ENCODE measurements around the gene MAP2K4. TPM values are rescaled to one million over a fixed set of nuclear protein-coding genes. Genes with fewer than 3 reads are reported as not detected.

Gene MAP2K4
- total RNA-seq, 1 experiment from 2014 or later = 46.1 TPM

DNA sequence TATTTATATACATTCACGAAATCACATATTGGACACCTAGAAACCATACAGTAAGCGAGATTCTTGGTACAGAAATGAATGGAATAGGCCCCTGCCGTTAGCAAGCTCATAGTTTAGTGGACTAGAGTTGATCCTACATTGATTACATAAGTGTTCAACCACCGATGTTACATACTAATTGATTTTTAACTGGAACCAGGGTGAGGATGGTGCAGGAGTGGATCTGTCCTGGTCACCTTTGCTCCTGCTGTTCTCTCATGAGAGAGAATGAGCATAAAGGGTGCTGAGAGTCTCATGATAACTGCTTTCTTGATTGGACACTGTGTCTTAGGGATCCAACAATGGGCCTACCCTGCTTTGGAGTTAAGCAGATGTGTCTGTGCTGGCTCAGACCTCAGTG, 13.9 kb downstream of the MAP2K4 start:
- no peak overlapping the region for H3K9ac ChIP-seq (ENCODE audit: extremely low read depth, insufficient read length, low read length)
- no peaks in the 10 kb centered on the region for H3K27me3 Mint-ChIP-seq (ENCODE audit: low read depth)
- H2BK20ac ChIP-seq (ENCODE audit: low read depth, low read length, poor library complexity, severe bottlenecking) = no peak overlapping the region
- H3K4ac ChIP-seq (ENCODE audit: low read depth, low read length) = no peak overlapping the region
- no peak overlapping the region for H2AFZ ChIP-seq (ENCODE audit: low read length)
- no peak overlapping the region for H3K56ac ChIP-seq (ENCODE audit: insufficient read length, low read depth, low read length)
- no peak overlapping the region for H3T11ph ChIP-seq (ENCODE audit: low read length)
- no peak overlapping the region for H2BK120ac ChIP-seq (ENCODE audit: low read depth, low read length, poor library complexity, severe bottlenecking)
- no peak overlapping the region for H3K14ac ChIP-seq (ENCODE audit: insufficient read depth, low read length)
- peaks cover 2% of the 10 kb centered on the region for H4K20me1 ChIP-seq (ENCODE audit: control insufficient read depth, insufficient read depth, insufficient read length)
- no peak overlapping the region for H4K8ac ChIP-seq (replicated peaks; ENCODE audit: insufficient read length, low read depth, low read length)
- no peaks in the 10 kb centered on the region for H3K9me3 Mint-ChIP-seq
- no peaks in the 10 kb centered on the region for H3K9me3 ChIP-seq (ENCODE audit: control insufficient read depth, low read depth, low read length)
- H3K18ac ChIP-seq (ENCODE audit: insufficient read length, low read depth, low read length) = no peak overlapping the region
- H3K4me1 ChIP-seq (ENCODE audit: insufficient read depth, low read length) = no peaks in the 10 kb centered on the region
- no peak overlapping the region for H4K5ac ChIP-seq (ENCODE audit: insufficient read length, low read depth, low read length)
- H3K27me3 ChIP-seq (ENCODE audit: insufficient read depth, low read length) = no peaks in the 10 kb centered on the region
- no peaks in the 10 kb centered on the region; a peak in 2 of 7 replicates for H3K36me3 Mint-ChIP-seq (ENCODE audit: insufficient read depth in 1 of 3, low read depth in 3 of 3)
- no peak overlapping the region for H2BK5ac ChIP-seq (ENCODE audit: insufficient read length, low read length)
- peaks cover 13 to 19% of the 10 kb centered on the region in 2 experiments for H3K4me1 Mint-ChIP-seq
- H3K23ac ChIP-seq (ENCODE audit: insufficient read length, low read depth, low read length) = no peak overlapping the region
- no peak overlapping the region for H4K91ac ChIP-seq (ENCODE audit: insufficient read length, low read depth, low read length)
- no peak overlapping the region for H3K4me3 Mint-ChIP-seq
- no CpG with 5 or more reads among the region's 4 CpGs for WGBS (ENCODE audit: extremely low coverage, insufficient read length, low lambda C conversion rate)
- H2BK15ac ChIP-seq (ENCODE audit: low read depth, low read length) = no peak overlapping the region
- H3K27ac ChIP-seq (ENCODE audit: insufficient read length, low read depth, low read length) = no peak overlapping the region
- TF ChIP-seq, protein P1, sequence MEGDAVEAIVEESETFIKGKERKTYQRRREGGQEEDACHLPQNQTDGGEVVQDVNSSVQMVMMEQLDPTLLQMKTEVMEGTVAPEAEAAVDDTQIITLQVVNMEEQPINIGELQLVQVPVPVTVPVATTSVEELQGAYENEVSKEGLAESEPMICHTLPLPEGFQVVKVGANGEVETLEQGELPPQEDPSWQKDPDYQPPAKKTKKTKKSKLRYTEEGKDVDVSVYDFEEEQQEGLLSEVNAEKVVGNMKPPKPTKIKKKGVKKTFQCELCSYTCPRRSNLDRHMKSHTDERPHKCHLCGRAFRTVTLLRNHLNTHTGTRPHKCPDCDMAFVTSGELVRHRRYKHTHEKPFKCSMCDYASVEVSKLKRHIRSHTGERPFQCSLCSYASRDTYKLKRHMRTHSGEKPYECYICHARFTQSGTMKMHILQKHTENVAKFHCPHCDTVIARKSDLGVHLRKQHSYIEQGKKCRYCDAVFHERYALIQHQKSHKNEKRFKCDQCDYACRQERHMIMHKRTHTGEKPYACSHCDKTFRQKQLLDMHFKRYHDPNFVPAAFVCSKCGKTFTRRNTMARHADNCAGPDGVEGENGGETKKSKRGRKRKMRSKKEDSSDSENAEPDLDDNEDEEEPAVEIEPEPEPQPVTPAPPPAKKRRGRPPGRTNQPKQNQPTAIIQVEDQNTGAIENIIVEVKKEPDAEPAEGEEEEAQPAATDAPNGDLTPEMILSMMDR (conservative IDR thresholded peaks at IDR 0.05) = no peak
- no peak overlapping the region for H2BK12ac ChIP-seq (ENCODE audit: insufficient read length, low read depth, low read length)
- no peak overlapping the region for H3K4me2 ChIP-seq (ENCODE audit: insufficient read depth, insufficient read length, low read length)
- 0 out of 7 replicates have a peak overlapping the region, but pooled peaks of 1 of the 3 experiments have one; percentile 8 for H3K27ac Mint-ChIP-seq
- no peaks in the 10 kb centered on the region for H3K23me2 ChIP-seq (ENCODE audit: insufficient read length, low read depth, low read length, poor library complexity, severe bottlenecking)
- DNase-seq = no peak
- H2AK5ac ChIP-seq (ENCODE audit: insufficient read length, low read length) = no peak overlapping the region
- H3K79me1 ChIP-seq (ENCODE audit: insufficient read depth, low read depth, low read length, poor library complexity, severe bottlenecking) = peaks cover 4% of the 10 kb centered on the region
- peaks cover 3% of the 10 kb centered on the region; the same call in 1 of the 2 replicates for H3K79me2 ChIP-seq (ENCODE audit: insufficient read depth, low read length)

All from H9 (cell line).